Measurements from ENCODE around the gene HMGN5.

DNA sequence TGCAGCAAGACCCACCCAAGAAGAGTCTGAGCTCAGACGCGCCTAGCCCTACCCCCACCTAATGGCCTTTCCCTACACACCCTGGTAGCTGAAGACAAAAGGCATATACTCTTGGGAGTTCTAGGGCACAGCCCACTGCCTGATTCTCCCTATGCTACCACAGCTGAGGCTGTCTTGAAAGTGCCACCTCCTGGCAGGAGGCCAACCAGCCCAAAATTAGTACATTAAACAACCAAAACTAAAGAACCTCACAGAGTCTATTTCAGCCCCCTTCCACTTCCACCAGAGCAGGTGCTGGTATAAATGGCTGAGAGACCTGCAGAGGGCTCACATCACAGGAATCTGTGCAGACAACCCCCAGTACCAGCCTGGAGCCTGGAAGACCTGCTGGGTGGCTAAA, 119.1 kb downstream of the HMGN5 start:
- TF ChIP-seq, protein P1, sequence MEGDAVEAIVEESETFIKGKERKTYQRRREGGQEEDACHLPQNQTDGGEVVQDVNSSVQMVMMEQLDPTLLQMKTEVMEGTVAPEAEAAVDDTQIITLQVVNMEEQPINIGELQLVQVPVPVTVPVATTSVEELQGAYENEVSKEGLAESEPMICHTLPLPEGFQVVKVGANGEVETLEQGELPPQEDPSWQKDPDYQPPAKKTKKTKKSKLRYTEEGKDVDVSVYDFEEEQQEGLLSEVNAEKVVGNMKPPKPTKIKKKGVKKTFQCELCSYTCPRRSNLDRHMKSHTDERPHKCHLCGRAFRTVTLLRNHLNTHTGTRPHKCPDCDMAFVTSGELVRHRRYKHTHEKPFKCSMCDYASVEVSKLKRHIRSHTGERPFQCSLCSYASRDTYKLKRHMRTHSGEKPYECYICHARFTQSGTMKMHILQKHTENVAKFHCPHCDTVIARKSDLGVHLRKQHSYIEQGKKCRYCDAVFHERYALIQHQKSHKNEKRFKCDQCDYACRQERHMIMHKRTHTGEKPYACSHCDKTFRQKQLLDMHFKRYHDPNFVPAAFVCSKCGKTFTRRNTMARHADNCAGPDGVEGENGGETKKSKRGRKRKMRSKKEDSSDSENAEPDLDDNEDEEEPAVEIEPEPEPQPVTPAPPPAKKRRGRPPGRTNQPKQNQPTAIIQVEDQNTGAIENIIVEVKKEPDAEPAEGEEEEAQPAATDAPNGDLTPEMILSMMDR (conservative IDR thresholded peaks at IDR 0.05; ENCODE audit: low read depth, low read length): no peak
- TF ChIP-seq POLR2A (IDR thresholded peaks at IDR 0.05; ENCODE audit: low read depth, low read length) (no peak), NFE2L2 (IDR thresholded peaks at IDR 0.05; ENCODE audit: low read depth, low read length) (no peak), CHD1 (IDR thresholded peaks at IDR 0.05; ENCODE audit: low read depth, low read length) (no peak), RAD21 (IDR thresholded peaks at IDR 0.05; ENCODE audit: low read length) (no peak), MXI1 (IDR thresholded peaks at IDR 0.05; ENCODE audit: borderline replicate concordance, low read depth, low read length) (no peak), CEBPB (IDR thresholded peaks at IDR 0.05; ENCODE audit: low read depth, low read length) (no peak), FOS (IDR thresholded peaks at IDR 0.05; ENCODE audit: low read depth, low read length) (no peak)
- TF ChIP-seq, protein P2, sequence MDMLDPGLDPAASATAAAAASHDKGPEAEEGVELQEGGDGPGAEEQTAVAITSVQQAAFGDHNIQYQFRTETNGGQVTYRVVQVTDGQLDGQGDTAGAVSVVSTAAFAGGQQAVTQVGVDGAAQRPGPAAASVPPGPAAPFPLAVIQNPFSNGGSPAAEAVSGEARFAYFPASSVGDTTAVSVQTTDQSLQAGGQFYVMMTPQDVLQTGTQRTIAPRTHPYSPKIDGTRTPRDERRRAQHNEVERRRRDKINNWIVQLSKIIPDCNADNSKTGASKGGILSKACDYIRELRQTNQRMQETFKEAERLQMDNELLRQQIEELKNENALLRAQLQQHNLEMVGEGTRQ (IDR thresholded peaks at IDR 0.05; ENCODE audit: low read depth, low read length): no peak
